Sigmoid colon (tissue), 7 donors: ENCODE data around the gene SLC25A14. TPM values are rescaled to one million over a fixed set of nuclear protein-coding genes. Genes with fewer than 3 reads are reported as not detected.
"Not testable (repeated sequence)": the region's sequence is repeated elsewhere in the genome, so short reads cannot be mapped to it uniquely, and the experiment has no call there.

Experiments used
- DNase-seq: peaks from one replicate; pipeline ENCODE4 v3.0.0-alpha.2; 2019
- H3K27ac ChIP-seq, 4 donors: fragments of 200-600 bp; sonication (generic); one replicate each; pipeline ENCODE4 v1.5.1; 2016 to 2019; ENCODE audit warnings: mild to moderate bottlenecking in 1 of 4
- H3K27me3 ChIP-seq, 3 donors: fragments of 200-600 bp; sonication (generic); one replicate each; pipeline ENCODE4 v1.5.1; 2019; ENCODE audit warnings: mild to moderate bottlenecking in 1 of 3
- H3K36me3 ChIP-seq, 4 donors: fragments of 200-600 bp; sonication (generic); one replicate each; pipeline ENCODE4 v1.5.1; 2016 to 2019
- H3K4me1 ChIP-seq, 4 donors: fragments of 200-600 bp; sonication (generic); one replicate each; pipeline ENCODE4 v1.5.1; 2017 to 2019
- H3K4me3 ChIP-seq, 4 donors: fragments of 200-600 bp; sonication (generic); one replicate each; pipeline ENCODE4 v1.5.1; 2017 to 2019; ENCODE audit warnings: mild to moderate bottlenecking in 2 of 4, moderate library complexity in 1 of 4
- H3K9me3 ChIP-seq, 4 donors: fragments of 200-600 bp in 3 of 4; sonication (generic) in 3 of 4; one replicate each; pipeline versions ENCODE4 v1.5.1 to v1.6.1; 2013 to 2019
- CTCF ChIP-seq, 4 experiments: fragments of 450-650 bp in 3 of 4; fragments of 200-600 bp in 1 of 4; IDR thresholded peaks; one replicate each; pipeline ENCODE4 v1.5.1; 2016 to 2019; ENCODE audit warnings: antibody characterized with exemption in 4 of 4, mild to moderate bottlenecking in 3 of 4, moderate library complexity in 2 of 4
- EP300 ChIP-seq, 4 donors: sonication (generic); formaldehyde crosslinking; IDR thresholded peaks; one replicate each; pipeline ENCODE4 v1.6.1; 2017; ENCODE audit warnings: antibody characterized with exemption in 4 of 4
- POLR2A ChIP-seq, 2 donors: fragments of 450-650 bp; IDR thresholded peaks; one replicate each; pipeline ENCODE4 v1.6.1; 2016; ENCODE audit warnings: antibody characterized with exemption in 2 of 2, mild to moderate bottlenecking in 2 of 2, moderate library complexity in 2 of 2
- POLR2AphosphoS5 ChIP-seq, 4 donors: sonication (generic); formaldehyde crosslinking; IDR thresholded peaks; one replicate each; pipeline ENCODE4 v1.6.1; 2017; ENCODE audit warnings: antibody characterized with exemption in 4 of 4
- WGBS, 2 donors: extraction: QIAGEN DNeasy Blood & Tissue Kit; methylation state at CpG; one replicate each; pipeline ENCODE4 v1.1.7; 2013; 5-methylcytosine and 5-hydroxymethylcytosine counted together
- intact Hi-C: fragments of 100-400 bp; cut with DNase I; formaldehyde crosslinking; loops from one replicate; pipeline ENCODE4 v1.15.1; 2023
- polyA plus RNA-seq, 3 donors: library from polyadenylated mRNA; stranded (reverse); fragments of 200-250 nt; gene quantifications; one replicate each; pipeline ENCODE4 v1.2.3, GENCODE V29; 2013
- total RNA-seq, 4 donors: library from RNA; depleted of rRNA; stranded (reverse); fragments of >200 nt; gene quantifications; one replicate each; pipeline ENCODE4 v1.1.0, GENCODE V29; 2016
- donor health status: healthy with polysubstance abuse.
- donor health status: Bipolar disorder and iron deficiency.
- donor health status: healthy.

SLC25A14 gene
- total and polyA plus RNA-seq, 7 donors = 4.4 to 16.8 (median 10.0) TPM

- Histone ChIP-seq H3K36me3 (no peaks in the 10 kb centered on the region), H3K4me1 (no peaks in the 10 kb centered on the region), H3K27me3 (no peaks in the 10 kb centered on the region), H3K4me3 (no peak overlapping the region), H3K27ac (no peak overlapping the region), H3K9me3 (no peaks in the 10 kb centered on the region)
- intact Hi-C loops = no loop called here
- DNase-seq = no peak
- TF ChIP-seq CTCF (IDR thresholded peaks at IDR 0.05) (no peak), POLR2AphosphoS5 (IDR thresholded peaks at IDR 0.05) (no peak), POLR2A (IDR thresholded peaks at IDR 0.05) (no peak), EP300 (IDR thresholded peaks at IDR 0.05) (no peak)
- 62 to 68% methylated on average over 4 of the region's 4 CpGs for WGBS, 2 donors
These were observed 3.2 kb upstream of the SLC25A14 start for GRCh38 chrX:130336531-130336930.

- WGBS, 2 donors = 42 to 70% methylated on average over 8 of the region's 8 CpGs
- H3K27me3 ChIP-seq, DNase-seq, H3K4me1 ChIP-seq, intact Hi-C loops, H3K27ac ChIP-seq, H3K9me3 ChIP-seq, H3K36me3 ChIP-seq: not testable (repeated sequence)
- H3K4me3 ChIP-seq = peak overlapping the region in 3 of 4 donors; percentile 60 to 74 (median 63)
These were observed 850 bp upstream of the SLC25A14 start for GRCh38 chrX:130338869-130339268.

GRCh38 chrX:130340271-130340670 lies 552 bp downstream of the SLC25A14 start:
- no peaks in the 10 kb centered on the region for H3K4me1 ChIP-seq
- DNase-seq = no peak
- no peaks in the 10 kb centered on the region for H3K9me3 ChIP-seq
- H3K36me3 ChIP-seq = no peaks in the 10 kb centered on the region
- peak overlapping the region; percentile 14 to 70 (median 62) for H3K27ac ChIP-seq
- H3K27me3 ChIP-seq = no peaks in the 10 kb centered on the region
- peak overlapping the region; percentile 34 to 74 (median 62) for H3K4me3 ChIP-seq
- no peak for TF ChIP-seq CTCF (IDR thresholded peaks at IDR 0.05)
- TF ChIP-seq EP300 (IDR thresholded peaks at IDR 0.05) = no peak
- no peak for TF ChIP-seq POLR2AphosphoS5 (IDR thresholded peaks at IDR 0.05)
- 3 to 5% methylated on average over 9 of the region's 9 CpGs for WGBS, 2 donors
- intact Hi-C loops = loop anchor here (5.0 kb wide), 1 partner anchor 73 kb away; the partner anchor contains the start of gene ZNF280C

GRCh38 chrX:130343411-130343810 lies 3.7 kb downstream of the SLC25A14 start:
- no peaks in the 10 kb centered on the region for H3K27me3 ChIP-seq
- 97 to 100% methylated on average over 1 of the region's 1 CpG for WGBS, 2 donors
- no peak overlapping the region for H3K27ac ChIP-seq
- TF ChIP-seq POLR2A (IDR thresholded peaks at IDR 0.05) = no peak
- TF ChIP-seq CTCF (IDR thresholded peaks at IDR 0.05) = no peak
- no peak for TF ChIP-seq POLR2AphosphoS5 (IDR thresholded peaks at IDR 0.05)
- TF ChIP-seq EP300 (IDR thresholded peaks at IDR 0.05) = no peak
- intact Hi-C loops = loop anchor here (5.0 kb wide), 1 partner anchor 76 kb away; the partner anchor contains the start of gene ZNF280C
- no peak overlapping the region for H3K4me3 ChIP-seq
- no peaks in the 10 kb centered on the region for H3K9me3 ChIP-seq
- no peak for DNase-seq
- no peaks in the 10 kb centered on the region for H3K4me1 ChIP-seq
- H3K36me3 ChIP-seq = no peaks in the 10 kb centered on the region

- no peak for TF ChIP-seq POLR2AphosphoS5 (IDR thresholded peaks at IDR 0.05)
- H3K9me3 ChIP-seq = no peaks in the 10 kb centered on the region
- no peaks in the 10 kb centered on the region for H3K27me3 ChIP-seq
- H3K27ac ChIP-seq = no peak overlapping the region
- H3K4me1 ChIP-seq = no peaks in the 10 kb centered on the region
- intact Hi-C loops = no loop called here
- H3K4me3 ChIP-seq = no peak overlapping the region
- peaks cover 0 to 7% (median 0%) of the 10 kb centered on the region in 4 donors for H3K36me3 ChIP-seq
- DNase-seq = no peak
- 68 to 85% methylated on average over 1 of the region's 1 CpG for WGBS, 2 donors
These were observed 7.6 kb downstream of the SLC25A14 start for GRCh38 chrX:130347321-130347720.

GRCh38 chrX:130351567-130351966 lies 11.8 kb downstream of the SLC25A14 start:
- Histone ChIP-seq H3K27ac (no peak overlapping the region), H3K27me3 (no peaks in the 10 kb centered on the region), H3K36me3 (peaks cover 0 to 7% (median 0%) of the 10 kb centered on the region in 4 donors), H3K9me3 (no peaks in the 10 kb centered on the region), H3K4me3 (no peak overlapping the region), H3K4me1 (no peaks in the 10 kb centered on the region)
- TF ChIP-seq CTCF (IDR thresholded peaks at IDR 0.05) (no peak), POLR2A (IDR thresholded peaks at IDR 0.05) (no peak), POLR2AphosphoS5 (IDR thresholded peaks at IDR 0.05) (no peak), EP300 (IDR thresholded peaks at IDR 0.05) (no peak)
- 94 to 97% methylated on average over 3 of the region's 3 CpGs for WGBS, 2 donors
- intact Hi-C loops = no loop called here
- DNase-seq = no peak

GRCh38 chrX:130352050-130352449 lies 12.3 kb downstream of the SLC25A14 start:
- H3K27ac ChIP-seq, H3K4me1 ChIP-seq, H3K4me3 ChIP-seq, DNase-seq, H3K27me3 ChIP-seq, intact Hi-C loops, H3K36me3 ChIP-seq, H3K9me3 ChIP-seq: not testable (repeated sequence)
- WGBS, 2 donors = 93 to 100% methylated on average over 1 of the region's 1 CpG
